ENCODE data around the gene MOB4. TPM values are rescaled to one million over a fixed set of nuclear protein-coding genes. Genes with fewer than 3 reads are reported as not detected.
"Not testable (repeated sequence)": the region's sequence is repeated elsewhere in the genome, so short reads cannot be mapped to it uniquely, and the experiment has no call there.

The MOB4 gene
- total RNA-seq, 1 donor from 2014 or later = 21.3 TPM

DNA sequence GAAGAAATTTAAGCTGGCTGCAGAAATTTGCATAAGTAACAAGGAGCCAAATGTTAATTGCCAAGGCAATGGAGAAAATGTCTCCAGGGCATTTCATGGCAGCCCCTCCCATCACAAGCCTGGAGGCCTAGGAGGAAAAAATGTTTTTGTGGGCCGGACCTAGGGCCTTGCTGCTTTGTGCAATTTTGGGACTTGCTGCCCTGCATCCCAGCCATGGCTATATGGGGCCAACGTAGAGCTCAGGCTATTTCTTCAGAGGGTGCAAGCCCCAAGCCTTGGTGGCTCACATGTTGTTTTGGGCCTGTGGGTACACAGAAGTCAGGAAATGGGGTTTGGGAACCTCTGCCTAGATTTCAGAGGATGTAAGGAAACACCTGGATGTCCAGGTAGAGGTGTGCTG is 57.7 kb downstream of the MOB4 start:
- no peaks in the 10 kb centered on the region for H3K27me3 ChIP-seq (ENCODE audit: low read depth)
- TF ChIP-seq, protein P1, sequence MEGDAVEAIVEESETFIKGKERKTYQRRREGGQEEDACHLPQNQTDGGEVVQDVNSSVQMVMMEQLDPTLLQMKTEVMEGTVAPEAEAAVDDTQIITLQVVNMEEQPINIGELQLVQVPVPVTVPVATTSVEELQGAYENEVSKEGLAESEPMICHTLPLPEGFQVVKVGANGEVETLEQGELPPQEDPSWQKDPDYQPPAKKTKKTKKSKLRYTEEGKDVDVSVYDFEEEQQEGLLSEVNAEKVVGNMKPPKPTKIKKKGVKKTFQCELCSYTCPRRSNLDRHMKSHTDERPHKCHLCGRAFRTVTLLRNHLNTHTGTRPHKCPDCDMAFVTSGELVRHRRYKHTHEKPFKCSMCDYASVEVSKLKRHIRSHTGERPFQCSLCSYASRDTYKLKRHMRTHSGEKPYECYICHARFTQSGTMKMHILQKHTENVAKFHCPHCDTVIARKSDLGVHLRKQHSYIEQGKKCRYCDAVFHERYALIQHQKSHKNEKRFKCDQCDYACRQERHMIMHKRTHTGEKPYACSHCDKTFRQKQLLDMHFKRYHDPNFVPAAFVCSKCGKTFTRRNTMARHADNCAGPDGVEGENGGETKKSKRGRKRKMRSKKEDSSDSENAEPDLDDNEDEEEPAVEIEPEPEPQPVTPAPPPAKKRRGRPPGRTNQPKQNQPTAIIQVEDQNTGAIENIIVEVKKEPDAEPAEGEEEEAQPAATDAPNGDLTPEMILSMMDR (IDR thresholded peaks at IDR 0.05) = no peak
- intact Hi-C loops (cut with DNase I) = no loop called here
- no peaks in the 10 kb centered on the region for H3K4me1 ChIP-seq
- peaks cover 7% of the 10 kb centered on the region for H3K9me3 ChIP-seq
- no peaks in the 10 kb centered on the region for H3K36me3 ChIP-seq
- DNase-seq = no peak
- H3K4me3 ChIP-seq = no peak overlapping the region
- ATAC-seq = no peak
- H3K27ac ChIP-seq = no peak overlapping the region

DNA sequence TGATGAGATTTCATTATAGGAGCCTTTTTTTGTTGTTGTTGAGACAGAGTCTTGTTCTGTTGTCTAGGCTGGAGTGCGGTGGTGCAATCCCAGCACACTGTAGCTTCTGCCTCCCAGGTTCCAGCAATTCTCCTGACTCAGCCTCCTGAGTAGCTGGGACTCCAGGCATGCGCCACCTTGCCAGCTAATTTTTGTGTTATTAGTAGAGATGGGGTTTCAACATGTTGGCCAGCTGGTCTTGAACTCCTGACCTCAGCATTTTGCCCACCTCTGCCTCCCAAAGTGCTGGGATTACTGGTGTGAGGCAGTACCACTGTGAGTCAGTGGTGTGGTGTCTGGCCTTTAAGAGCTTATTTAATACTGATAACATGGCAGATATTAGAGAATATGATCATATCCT is 60.1 kb downstream of the MOB4 start:
- H3K36me3 ChIP-seq = no peaks in the 10 kb centered on the region
- no peak for DNase-seq
- intact Hi-C loops (cut with DNase I) = no loop called here
- H3K27ac ChIP-seq = no peak overlapping the region
- H3K9me3 ChIP-seq = peaks cover 7% of the 10 kb centered on the region
- no peak overlapping the region for H3K4me3 ChIP-seq
- no peaks in the 10 kb centered on the region for H3K4me1 ChIP-seq
- H3K27me3 ChIP-seq (ENCODE audit: low read depth) = no peaks in the 10 kb centered on the region
- ATAC-seq = no peak
- TF ChIP-seq, protein P1 (IDR thresholded peaks at IDR 0.05) = no peak

DNA sequence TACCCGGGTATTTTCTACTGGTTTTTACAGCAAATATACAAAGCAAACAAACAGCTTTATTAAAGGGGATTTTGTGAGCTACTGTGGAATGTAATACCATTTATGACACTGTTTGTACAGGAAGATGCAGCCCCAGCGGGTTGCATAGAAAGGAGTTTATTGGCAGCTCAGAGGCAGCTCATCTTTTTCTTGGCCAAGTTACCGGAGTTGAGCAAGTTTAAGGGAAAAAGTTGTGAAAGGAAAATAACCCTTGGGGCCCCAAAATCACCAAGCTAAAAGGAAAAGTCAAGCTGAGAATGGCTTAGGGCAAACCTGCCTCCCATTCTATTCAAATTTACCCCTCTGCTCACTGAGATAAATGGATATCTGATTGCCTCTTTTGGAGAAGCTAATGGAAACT is 60.8 kb downstream of the MOB4 start:
- TF ChIP-seq, protein P1 (IDR thresholded peaks at IDR 0.05) = no peak
- Histone ChIP-seq H3K36me3 (no peaks in the 10 kb centered on the region), H3K4me1 (no peaks in the 10 kb centered on the region), H3K27me3 (ENCODE audit: low read depth) (no peaks in the 10 kb centered on the region), H3K4me3 (no peak overlapping the region), H3K27ac (no peak overlapping the region), H3K9me3 (peaks cover 7% of the 10 kb centered on the region)
- DNase-seq = no peak
- ATAC-seq = no peak
- intact Hi-C loops (cut with DNase I) = no loop called here

DNA sequence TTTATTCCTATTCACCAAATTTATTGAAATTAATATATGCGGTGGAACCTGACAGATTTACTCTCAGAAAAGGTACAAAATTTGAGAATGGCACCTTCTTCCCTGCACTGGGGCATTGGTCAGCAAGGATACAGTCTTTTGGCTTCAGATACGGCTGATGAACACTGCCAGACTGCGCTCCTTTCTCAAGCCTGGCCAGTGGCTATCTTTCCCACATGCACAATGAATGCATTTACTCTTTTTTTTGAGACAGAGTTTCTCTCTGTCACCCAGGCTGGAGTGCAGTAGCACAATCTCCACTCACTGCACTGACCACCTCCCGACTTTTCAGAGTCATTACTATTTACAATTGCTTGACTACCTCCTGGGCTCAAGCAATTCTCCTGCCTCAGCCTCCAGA is 61.6 kb downstream of the MOB4 start:
- intact Hi-C loops (cut with DNase I) = no loop called here
- TF ChIP-seq, protein P1 (IDR thresholded peaks at IDR 0.05) = no peak
- no peaks in the 10 kb centered on the region for H3K36me3 ChIP-seq
- H3K4me3 ChIP-seq = no peak overlapping the region
- no peak for ATAC-seq
- no peak overlapping the region for H3K27ac ChIP-seq
- no peak for DNase-seq
- no peaks in the 10 kb centered on the region for H3K27me3 ChIP-seq (ENCODE audit: low read depth)
- no peaks in the 10 kb centered on the region for H3K4me1 ChIP-seq
- peaks cover 7% of the 10 kb centered on the region for H3K9me3 ChIP-seq

DNA sequence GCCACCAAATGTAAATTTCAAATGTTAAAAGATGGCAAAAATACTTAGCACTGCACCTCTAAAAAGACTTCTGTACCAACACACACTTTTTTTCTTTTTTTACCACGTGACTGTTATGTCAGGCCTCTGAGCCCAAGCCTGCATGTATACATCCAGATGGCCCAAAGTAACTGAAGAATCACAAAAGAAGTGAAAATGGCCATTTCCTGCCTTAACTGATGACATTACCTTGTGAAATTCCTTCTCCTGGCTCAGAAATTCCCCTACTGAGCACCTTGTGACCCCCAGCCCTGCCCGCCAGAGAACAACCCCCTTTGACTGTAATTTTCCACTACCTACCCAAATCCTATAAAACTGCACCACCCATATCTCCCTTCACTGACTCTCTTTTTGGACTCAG is 62.4 kb downstream of the MOB4 start:
- H3K9me3 ChIP-seq; H3K27me3 ChIP-seq (ENCODE audit: low read depth); H3K4me1 ChIP-seq; H3K27ac ChIP-seq; H3K4me3 ChIP-seq; DNase-seq; ATAC-seq; intact Hi-C loops (cut with DNase I); H3K36me3 ChIP-seq: not testable (repeated sequence)

DNA sequence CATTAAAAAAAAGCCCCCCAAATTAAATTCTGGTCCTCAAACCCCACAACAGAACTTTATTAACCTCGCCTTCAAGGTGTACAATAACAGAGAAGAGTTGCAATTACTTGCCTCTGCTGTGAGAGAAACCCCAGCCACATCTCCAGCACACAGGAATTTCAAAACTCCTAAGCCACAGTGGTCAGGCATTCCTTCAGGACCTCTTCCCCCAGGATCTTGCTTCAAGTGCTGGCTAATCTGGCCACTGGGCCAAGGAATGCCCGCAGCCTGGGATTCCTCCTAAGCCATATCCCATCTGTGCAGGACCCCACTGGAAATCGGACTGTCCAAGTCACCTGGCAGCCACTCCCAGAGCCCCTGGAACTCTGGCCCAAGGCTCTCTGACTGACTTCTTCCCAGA is 64.3 kb downstream of the MOB4 start:
- H3K27me3 ChIP-seq (ENCODE audit: low read depth); H3K36me3 ChIP-seq; ATAC-seq; H3K27ac ChIP-seq; intact Hi-C loops (cut with DNase I); H3K4me3 ChIP-seq; H3K9me3 ChIP-seq; DNase-seq; H3K4me1 ChIP-seq: not testable (repeated sequence)

DNA sequence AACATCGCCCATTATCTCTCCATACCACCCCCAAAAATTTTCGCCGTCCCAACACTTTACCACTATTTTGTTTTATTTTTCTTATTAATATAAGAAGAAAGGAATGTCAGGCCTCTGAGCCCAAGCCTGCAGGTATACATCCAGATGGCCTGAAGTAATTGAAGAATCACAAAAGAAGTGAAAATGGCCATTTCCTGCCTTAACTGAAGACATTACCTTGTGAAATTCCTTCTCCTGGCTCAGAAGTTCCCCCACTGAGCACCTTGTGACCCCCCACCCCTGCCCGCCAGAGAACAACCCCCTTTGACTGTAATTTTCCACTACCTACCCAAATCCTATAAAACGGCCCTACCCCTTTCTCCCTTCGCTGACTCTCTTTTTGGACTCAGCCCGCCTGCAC is 71.4 kb downstream of the MOB4 start:
- H3K9me3 ChIP-seq; DNase-seq; H3K4me3 ChIP-seq; intact Hi-C loops (cut with DNase I); H3K36me3 ChIP-seq; H3K27me3 ChIP-seq (ENCODE audit: low read depth); ATAC-seq; H3K4me1 ChIP-seq; H3K27ac ChIP-seq: not testable (repeated sequence)

All from lower lobe of right lung (tissue), 2 donors.